ENCODE measurements around the gene TMPRSS11D. TPM values are rescaled to one million over a fixed set of nuclear protein-coding genes. Genes with fewer than 3 reads are reported as not detected.

The TMPRSS11D gene
- total RNA-seq, 1 donor from 2014 or later: not detected

GRCh38 chr4:67820903-67821302, 62.9 kb downstream of the TMPRSS11D start:
- FAIRE-seq (no peak), DNase-seq (ENCODE audit: low read depth) (no peak)
- Mint-ChIP-seq H3K4me3 (ENCODE audit: unreplicated experiment) (no peak overlapping the region), H3K27me3 (ENCODE audit: low read depth, unreplicated experiment) (no peaks in the 10 kb centered on the region), H3K9me3 (ENCODE audit: unreplicated experiment) (no peaks in the 10 kb centered on the region), H3K27ac (ENCODE audit: unreplicated experiment) (no peak overlapping the region), H3K36me3 (ENCODE audit: low read depth, unreplicated experiment) (no peaks in the 10 kb centered on the region), H3K4me1 (ENCODE audit: low read depth, unreplicated experiment) (no peaks in the 10 kb centered on the region)
- Histone ChIP-seq H3K36me3 (ENCODE audit: insufficient read depth, low read length) (no peaks in the 10 kb centered on the region), H3K4me2 (ENCODE audit: low read length) (no peak overlapping the region), H3K4me3 (ENCODE audit: insufficient read depth, low read depth, low read length) (no peak overlapping the region), H3K4me1 (ENCODE audit: insufficient read depth, low read length) (no peaks in the 10 kb centered on the region), H4K20me1 (ENCODE audit: insufficient read depth, low read length) (no peaks in the 10 kb centered on the region), H3K9ac (ENCODE audit: low read length) (no peak overlapping the region), H3K79me2 (ENCODE audit: insufficient read depth, low read length) (no peaks in the 10 kb centered on the region), H2AFZ (ENCODE audit: low read depth, low read length) (no peak overlapping the region), H3K27me3 (ENCODE audit: insufficient read depth, low read length) (no peaks in the 10 kb centered on the region), H3K27ac (ENCODE audit: low read depth, low read length) (no peak overlapping the region), H3K9me3 (ENCODE audit: insufficient read depth, low read depth, low read length) (no peaks in the 10 kb centered on the region)
- TF ChIP-seq EZH2 (IDR thresholded peaks at IDR 0.05; ENCODE audit: insufficient read depth, low read length): no peak
- TF ChIP-seq, protein P1, sequence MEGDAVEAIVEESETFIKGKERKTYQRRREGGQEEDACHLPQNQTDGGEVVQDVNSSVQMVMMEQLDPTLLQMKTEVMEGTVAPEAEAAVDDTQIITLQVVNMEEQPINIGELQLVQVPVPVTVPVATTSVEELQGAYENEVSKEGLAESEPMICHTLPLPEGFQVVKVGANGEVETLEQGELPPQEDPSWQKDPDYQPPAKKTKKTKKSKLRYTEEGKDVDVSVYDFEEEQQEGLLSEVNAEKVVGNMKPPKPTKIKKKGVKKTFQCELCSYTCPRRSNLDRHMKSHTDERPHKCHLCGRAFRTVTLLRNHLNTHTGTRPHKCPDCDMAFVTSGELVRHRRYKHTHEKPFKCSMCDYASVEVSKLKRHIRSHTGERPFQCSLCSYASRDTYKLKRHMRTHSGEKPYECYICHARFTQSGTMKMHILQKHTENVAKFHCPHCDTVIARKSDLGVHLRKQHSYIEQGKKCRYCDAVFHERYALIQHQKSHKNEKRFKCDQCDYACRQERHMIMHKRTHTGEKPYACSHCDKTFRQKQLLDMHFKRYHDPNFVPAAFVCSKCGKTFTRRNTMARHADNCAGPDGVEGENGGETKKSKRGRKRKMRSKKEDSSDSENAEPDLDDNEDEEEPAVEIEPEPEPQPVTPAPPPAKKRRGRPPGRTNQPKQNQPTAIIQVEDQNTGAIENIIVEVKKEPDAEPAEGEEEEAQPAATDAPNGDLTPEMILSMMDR (IDR thresholded peaks at IDR 0.05; ENCODE audit: insufficient read depth, low read depth, low read length): no peak

DNA sequence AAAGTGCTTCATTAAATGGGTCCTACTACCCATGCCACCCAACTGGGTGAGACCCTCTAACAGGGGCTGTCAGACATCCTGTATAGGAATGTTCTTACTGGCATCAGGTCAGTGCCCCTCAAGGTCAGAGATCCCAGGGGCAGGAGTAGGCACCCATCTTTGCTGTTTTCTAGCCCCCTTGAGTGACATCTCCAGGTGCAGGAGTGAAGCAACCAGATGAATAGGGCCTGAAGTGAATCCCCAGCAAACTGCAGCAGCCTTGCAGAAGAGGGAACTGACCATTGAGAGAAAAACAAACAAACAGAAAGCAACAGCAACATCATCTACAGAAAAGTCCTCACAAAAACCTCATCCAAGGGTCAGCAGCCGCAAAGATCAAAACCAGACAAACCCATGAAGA, 73.8 kb downstream of the TMPRSS11D start:
- H3K27ac Mint-ChIP-seq (ENCODE audit: unreplicated experiment): no peak overlapping the region
- no peak overlapping the region for H3K27ac ChIP-seq (ENCODE audit: low read depth, low read length)
- H3K4me3 Mint-ChIP-seq (ENCODE audit: unreplicated experiment): no peak overlapping the region
- no peaks in the 10 kb centered on the region for H3K27me3 ChIP-seq (ENCODE audit: insufficient read depth, low read length)
- no peak for DNase-seq (ENCODE audit: low read depth)
- peaks cover 6% of the 10 kb centered on the region for H3K36me3 Mint-ChIP-seq (ENCODE audit: low read depth, unreplicated experiment)
- no peaks in the 10 kb centered on the region for H4K20me1 ChIP-seq (ENCODE audit: insufficient read depth, low read length)
- no peak overlapping the region for H2AFZ ChIP-seq (ENCODE audit: low read depth, low read length)
- no peak for TF ChIP-seq EZH2 (IDR thresholded peaks at IDR 0.05; ENCODE audit: insufficient read depth, low read length)
- TF ChIP-seq, protein P1 (IDR thresholded peaks at IDR 0.05; ENCODE audit: insufficient read depth, low read depth, low read length): no peak
- H3K4me1 Mint-ChIP-seq (ENCODE audit: low read depth, unreplicated experiment): no peaks in the 10 kb centered on the region
- H3K4me3 ChIP-seq (ENCODE audit: insufficient read depth, low read depth, low read length): no peak overlapping the region
- no peaks in the 10 kb centered on the region for H3K36me3 ChIP-seq (ENCODE audit: insufficient read depth, low read length)
- H3K79me2 ChIP-seq (ENCODE audit: insufficient read depth, low read length): no peaks in the 10 kb centered on the region
- no peak overlapping the region for H3K4me2 ChIP-seq (ENCODE audit: low read length)
- H3K9ac ChIP-seq (ENCODE audit: low read length): no peak overlapping the region
- FAIRE-seq: no peak
- H3K9me3 ChIP-seq (ENCODE audit: insufficient read depth, low read depth, low read length): no peaks in the 10 kb centered on the region
- H3K4me1 ChIP-seq (ENCODE audit: insufficient read depth, low read length): no peaks in the 10 kb centered on the region
- peaks cover 17% of the 10 kb centered on the region for H3K9me3 Mint-ChIP-seq (ENCODE audit: unreplicated experiment)
- H3K27me3 Mint-ChIP-seq (ENCODE audit: low read depth, unreplicated experiment): no peaks in the 10 kb centered on the region

GRCh38 chr4:67809502-67809901, 74.3 kb downstream of the TMPRSS11D start:
- Mint-ChIP-seq H3K36me3 (ENCODE audit: low read depth, unreplicated experiment) (peaks cover 6% of the 10 kb centered on the region), H3K9me3 (ENCODE audit: unreplicated experiment) (peaks cover 17% of the 10 kb centered on the region), H3K27ac (ENCODE audit: unreplicated experiment) (no peak overlapping the region), H3K4me1 (ENCODE audit: low read depth, unreplicated experiment) (no peaks in the 10 kb centered on the region), H3K4me3 (ENCODE audit: unreplicated experiment) (no peak overlapping the region), H3K27me3 (ENCODE audit: low read depth, unreplicated experiment) (no peaks in the 10 kb centered on the region)
- Histone ChIP-seq H3K9ac (ENCODE audit: low read length) (no peak overlapping the region), H3K27ac (ENCODE audit: low read depth, low read length) (no peak overlapping the region), H4K20me1 (ENCODE audit: insufficient read depth, low read length) (no peaks in the 10 kb centered on the region), H3K27me3 (ENCODE audit: insufficient read depth, low read length) (no peaks in the 10 kb centered on the region), H3K4me1 (ENCODE audit: insufficient read depth, low read length) (no peaks in the 10 kb centered on the region), H2AFZ (ENCODE audit: low read depth, low read length) (no peak overlapping the region), H3K4me2 (ENCODE audit: low read length) (no peak overlapping the region), H3K36me3 (ENCODE audit: insufficient read depth, low read length) (no peaks in the 10 kb centered on the region), H3K9me3 (ENCODE audit: insufficient read depth, low read depth, low read length) (no peaks in the 10 kb centered on the region), H3K4me3 (ENCODE audit: insufficient read depth, low read depth, low read length) (no peak overlapping the region), H3K79me2 (ENCODE audit: insufficient read depth, low read length) (no peaks in the 10 kb centered on the region)
- TF ChIP-seq EZH2 (IDR thresholded peaks at IDR 0.05; ENCODE audit: insufficient read depth, low read length): no peak
- TF ChIP-seq, protein P1 (IDR thresholded peaks at IDR 0.05; ENCODE audit: insufficient read depth, low read depth, low read length): no peak
- DNase-seq (ENCODE audit: low read depth) (no peak), FAIRE-seq (no peak)
